ENCODE results near the gene MYBPC2.
A peak's percentile ranks its signal among the peaks of the same experiment; 100 is the strongest.

GRCh38 chr19:50511069-50511822 is 78.6 kb downstream of the MYBPC2 start, which contains the start of gene JOSD2:
- TF ChIP-seq, protein P1, sequence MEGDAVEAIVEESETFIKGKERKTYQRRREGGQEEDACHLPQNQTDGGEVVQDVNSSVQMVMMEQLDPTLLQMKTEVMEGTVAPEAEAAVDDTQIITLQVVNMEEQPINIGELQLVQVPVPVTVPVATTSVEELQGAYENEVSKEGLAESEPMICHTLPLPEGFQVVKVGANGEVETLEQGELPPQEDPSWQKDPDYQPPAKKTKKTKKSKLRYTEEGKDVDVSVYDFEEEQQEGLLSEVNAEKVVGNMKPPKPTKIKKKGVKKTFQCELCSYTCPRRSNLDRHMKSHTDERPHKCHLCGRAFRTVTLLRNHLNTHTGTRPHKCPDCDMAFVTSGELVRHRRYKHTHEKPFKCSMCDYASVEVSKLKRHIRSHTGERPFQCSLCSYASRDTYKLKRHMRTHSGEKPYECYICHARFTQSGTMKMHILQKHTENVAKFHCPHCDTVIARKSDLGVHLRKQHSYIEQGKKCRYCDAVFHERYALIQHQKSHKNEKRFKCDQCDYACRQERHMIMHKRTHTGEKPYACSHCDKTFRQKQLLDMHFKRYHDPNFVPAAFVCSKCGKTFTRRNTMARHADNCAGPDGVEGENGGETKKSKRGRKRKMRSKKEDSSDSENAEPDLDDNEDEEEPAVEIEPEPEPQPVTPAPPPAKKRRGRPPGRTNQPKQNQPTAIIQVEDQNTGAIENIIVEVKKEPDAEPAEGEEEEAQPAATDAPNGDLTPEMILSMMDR (IDR thresholded peaks at IDR 0.05 in 8 of 11, conservative IDR thresholded peaks at IDR 0.05 in 3 of 11), result peak in 4 of 11 experiments; percentile 16 to 46 (median 20)
- TF ChIP-seq POLR2A (IDR thresholded peaks at IDR 0.05), result no peak

All from spleen (tissue), 7 donors.